HEK293 (cell line): ENCODE data around the gene RTL9.

ENCODE experiments used
- CTCF ChIA-PET: fragments of 350-600 bp; formaldehyde crosslinking; extraction: SDS; loops from one replicate; lab custom pipeline; 2021; ENCODE audit warnings: antibody characterized with exemption; lab: Yijun Ruan, JAX
- POLR2A ChIA-PET: fragments of 300-600 bp; formaldehyde crosslinking; extraction: SDS; loops from one replicate; lab custom pipeline; 2020; ENCODE audit warnings: antibody characterized with exemption, inconsistent platforms; lab: Yijun Ruan, JAX
- H3K27ac ChIP-seq: fragments of 200-500 bp; sonication (Bioruptor generic); 2 replicates; pipeline ENCODE4 v1.5.1; 2014; ENCODE audit warnings: low read depth, low read length, control low read depth, inconsistent platforms; ENCODE audit errors: extremely low read depth
- H3K36me3 ChIP-seq, 2 experiments: fragments of 200-500 bp in 1 of 2; sonication (Bioruptor generic) in 1 of 2; 1 replicate in 1 of 2; 2 replicates in 1 of 2; pipeline ENCODE4 v1.5.1; 2014 to 2017; ENCODE audit warnings: inconsistent platforms in 2 of 2, low read length in 2 of 2; ENCODE audit not compliant: control insufficient read depth in 2 of 2, insufficient read depth in 1 of 2
- H3K4me1 ChIP-seq: fragments of 200-500 bp; sonication (Bioruptor generic); 2 replicates; pipeline ENCODE4 v1.5.1; 2014; ENCODE audit warnings: mild to moderate bottlenecking, low read length, inconsistent platforms; ENCODE audit not compliant: control insufficient read depth, insufficient read depth
- H3K4me3 ChIP-seq: 2 replicates; pipeline ENCODE4 v1.5.1; 2011; ENCODE audit warnings: low read depth, mild to moderate bottlenecking, control low read depth, low read length, moderate library complexity
- H3K9me3 ChIP-seq: fragments of 200-500 bp; sonication (Bioruptor generic); 2 replicates; pipeline ENCODE4 v1.5.1; 2014; ENCODE audit warnings: low read depth, low read length, inconsistent platforms; ENCODE audit not compliant: control insufficient read depth, insufficient read depth
- GLI2 ChIP-seq: fragments of 450-650 bp; formaldehyde crosslinking; IDR thresholded peaks from 2 replicates; pipeline ENCODE4; 2017; ENCODE audit warnings: missing biosample characterization, missing genetic modification characterization, low read depth, borderline replicate concordance
- GLI4 ChIP-seq: fragments of 450-650 bp; formaldehyde crosslinking; IDR thresholded peaks from 2 replicates; pipeline ENCODE4 v1.5.1; 2016; ENCODE audit warnings: missing biosample characterization, missing genetic modification characterization
- HOXC10 ChIP-seq: sonication (generic); formaldehyde crosslinking; IDR thresholded peaks from 2 replicates; pipeline ENCODE4 v1.8.1; 2023; ENCODE audit warnings: mild to moderate bottlenecking, missing genetic modification reagents
- PRDM1 ChIP-seq: fragments of 450-650 bp; formaldehyde crosslinking; IDR thresholded peaks from 2 replicates; pipeline ENCODE4; 2016; ENCODE audit warnings: missing biosample characterization, missing genetic modification characterization
- SCRT1 ChIP-seq: fragments of 450-650 bp; formaldehyde crosslinking; IDR thresholded peaks from 2 replicates; pipeline ENCODE4 v1.5.1; 2016; ENCODE audit warnings: missing biosample characterization, missing genetic modification characterization, borderline replicate concordance
- ZNF10 ChIP-seq: fragments of 450-650 bp; formaldehyde crosslinking; IDR thresholded peaks from 2 replicates; pipeline ENCODE4 v1.5.1; 2017; ENCODE audit warnings: missing biosample characterization, missing genetic modification characterization
- ZNF138 ChIP-seq: fragments of 450-650 bp; formaldehyde crosslinking; IDR thresholded peaks from 2 replicates; pipeline ENCODE4 v1.5.1; 2016; ENCODE audit warnings: missing biosample characterization, missing genetic modification characterization, borderline replicate concordance
- ZNF266 ChIP-seq: fragments of 450-650 bp; formaldehyde crosslinking; IDR thresholded peaks from 2 replicates; pipeline ENCODE4 v1.5.1; 2016; ENCODE audit warnings: missing biosample characterization, missing genetic modification characterization, low read depth
- ZNF274 ChIP-seq, 2 experiments: fragments of 200-500 bp in 1 of 2; fragments of 450-650 bp in 1 of 2; sonication (Bioruptor generic) in 1 of 2; formaldehyde crosslinking in 1 of 2; IDR thresholded peaks; 2 replicates each; pipeline versions ENCODE4 v1.5.1 to v1.6.1; 2014 to 2016; ENCODE audit warnings: borderline replicate concordance in 1 of 2, inconsistent platforms in 1 of 2, low read length in 1 of 2, missing biosample characterization in 1 of 2, missing genetic modification characterization in 1 of 2
- ZNF292 ChIP-seq: fragments of 450-650 bp; formaldehyde crosslinking; IDR thresholded peaks from 2 replicates; pipeline ENCODE4 v1.5.1; 2016; ENCODE audit warnings: low read depth, missing biosample characterization, missing genetic modification characterization, borderline replicate concordance
- ZNF311 ChIP-seq: fragments of 450-650 bp; formaldehyde crosslinking; IDR thresholded peaks from 2 replicates; pipeline ENCODE4 v1.5.1; 2017; ENCODE audit warnings: missing biosample characterization, missing genetic modification characterization, borderline replicate concordance
- ZNF521 ChIP-seq: fragments of 450-650 bp; formaldehyde crosslinking; IDR thresholded peaks from 2 replicates; pipeline ENCODE4 v1.5.1; 2017; ENCODE audit warnings: missing biosample characterization, mild to moderate bottlenecking, missing genetic modification characterization
- ZNF600 ChIP-seq: fragments of 450-650 bp; formaldehyde crosslinking; IDR thresholded peaks from 2 replicates; pipeline ENCODE4 v1.5.1; 2016; ENCODE audit warnings: missing biosample characterization, missing genetic modification characterization
- TF ChIP-seq, protein P1 (sequence below): fragments of 450-650 bp; formaldehyde crosslinking; IDR thresholded peaks from 2 replicates; pipeline ENCODE4 v1.5.1; 2016; ENCODE audit warnings: missing biosample characterization, missing genetic modification characterization, borderline replicate concordance
- TF ChIP-seq, protein P2 (sequence below): fragments of 450-650 bp; formaldehyde crosslinking; IDR thresholded peaks from 2 replicates; pipeline ENCODE4 v1.5.1; 2016; ENCODE audit warnings: missing biosample characterization, missing genetic modification characterization, low read depth

The RTL9 gene

DNA sequence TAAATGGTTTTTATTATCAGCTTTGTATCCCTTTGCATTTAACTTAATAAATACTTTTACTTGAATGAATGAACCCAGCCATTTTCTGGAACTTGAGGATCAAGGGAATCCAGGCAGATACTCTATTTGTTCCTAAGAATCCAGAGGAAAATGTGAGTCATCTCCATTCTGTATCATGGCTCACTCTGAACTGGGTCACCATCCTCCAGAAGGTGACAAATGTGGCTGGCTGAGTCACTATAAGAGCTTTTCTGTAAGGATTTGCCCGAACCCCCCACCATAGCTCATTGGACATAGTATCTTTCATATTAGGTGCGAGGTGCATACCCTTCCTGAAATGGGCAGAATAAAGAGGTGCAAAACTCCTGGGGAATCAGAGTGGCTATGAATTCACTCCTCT, 25.8 kb downstream of the RTL9 start:
- TF ChIP-seq, protein P1, sequence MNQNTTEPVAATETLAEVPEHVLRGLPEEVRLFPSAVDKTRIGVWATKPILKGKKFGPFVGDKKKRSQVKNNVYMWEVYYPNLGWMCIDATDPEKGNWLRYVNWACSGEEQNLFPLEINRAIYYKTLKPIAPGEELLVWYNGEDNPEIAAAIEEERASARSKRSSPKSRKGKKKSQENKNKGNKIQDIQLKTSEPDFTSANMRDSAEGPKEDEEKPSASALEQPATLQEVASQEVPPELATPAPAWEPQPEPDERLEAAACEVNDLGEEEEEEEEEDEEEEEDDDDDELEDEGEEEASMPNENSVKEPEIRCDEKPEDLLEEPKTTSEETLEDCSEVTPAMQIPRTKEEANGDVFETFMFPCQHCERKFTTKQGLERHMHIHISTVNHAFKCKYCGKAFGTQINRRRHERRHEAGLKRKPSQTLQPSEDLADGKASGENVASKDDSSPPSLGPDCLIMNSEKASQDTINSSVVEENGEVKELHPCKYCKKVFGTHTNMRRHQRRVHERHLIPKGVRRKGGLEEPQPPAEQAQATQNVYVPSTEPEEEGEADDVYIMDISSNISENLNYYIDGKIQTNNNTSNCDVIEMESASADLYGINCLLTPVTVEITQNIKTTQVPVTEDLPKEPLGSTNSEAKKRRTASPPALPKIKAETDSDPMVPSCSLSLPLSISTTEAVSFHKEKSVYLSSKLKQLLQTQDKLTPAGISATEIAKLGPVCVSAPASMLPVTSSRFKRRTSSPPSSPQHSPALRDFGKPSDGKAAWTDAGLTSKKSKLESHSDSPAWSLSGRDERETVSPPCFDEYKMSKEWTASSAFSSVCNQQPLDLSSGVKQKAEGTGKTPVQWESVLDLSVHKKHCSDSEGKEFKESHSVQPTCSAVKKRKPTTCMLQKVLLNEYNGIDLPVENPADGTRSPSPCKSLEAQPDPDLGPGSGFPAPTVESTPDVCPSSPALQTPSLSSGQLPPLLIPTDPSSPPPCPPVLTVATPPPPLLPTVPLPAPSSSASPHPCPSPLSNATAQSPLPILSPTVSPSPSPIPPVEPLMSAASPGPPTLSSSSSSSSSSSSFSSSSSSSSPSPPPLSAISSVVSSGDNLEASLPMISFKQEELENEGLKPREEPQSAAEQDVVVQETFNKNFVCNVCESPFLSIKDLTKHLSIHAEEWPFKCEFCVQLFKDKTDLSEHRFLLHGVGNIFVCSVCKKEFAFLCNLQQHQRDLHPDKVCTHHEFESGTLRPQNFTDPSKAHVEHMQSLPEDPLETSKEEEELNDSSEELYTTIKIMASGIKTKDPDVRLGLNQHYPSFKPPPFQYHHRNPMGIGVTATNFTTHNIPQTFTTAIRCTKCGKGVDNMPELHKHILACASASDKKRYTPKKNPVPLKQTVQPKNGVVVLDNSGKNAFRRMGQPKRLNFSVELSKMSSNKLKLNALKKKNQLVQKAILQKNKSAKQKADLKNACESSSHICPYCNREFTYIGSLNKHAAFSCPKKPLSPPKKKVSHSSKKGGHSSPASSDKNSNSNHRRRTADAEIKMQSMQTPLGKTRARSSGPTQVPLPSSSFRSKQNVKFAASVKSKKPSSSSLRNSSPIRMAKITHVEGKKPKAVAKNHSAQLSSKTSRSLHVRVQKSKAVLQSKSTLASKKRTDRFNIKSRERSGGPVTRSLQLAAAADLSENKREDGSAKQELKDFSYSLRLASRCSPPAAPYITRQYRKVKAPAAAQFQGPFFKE (tag by site-specific recombination) = no peak
- TF ChIP-seq ZNF274 (IDR thresholded peaks at IDR 0.05; ENCODE audit: low read length) = no peak
- TF ChIP-seq ZNF274 (tag by site-specific recombination; IDR thresholded peaks at IDR 0.05; ENCODE audit: borderline replicate concordance) = no peak
- TF ChIP-seq GLI2 (tag by site-specific recombination) = no peak
- no peak for TF ChIP-seq SCRT1 (tag by site-specific recombination)
- TF ChIP-seq ZNF292 (tag by site-specific recombination) = no peak
- no peak for TF ChIP-seq ZNF521
- no peak for TF ChIP-seq PRDM1 (tag by site-specific recombination)
- TF ChIP-seq ZNF138 (tag by site-specific recombination) = no peak
- TF ChIP-seq ZNF311 (tag by site-specific recombination) = no peak
- no peak for TF ChIP-seq ZNF266 (tag by site-specific recombination)
- no peak for TF ChIP-seq HOXC10 (CRISPR knock-in tag)
- TF ChIP-seq GLI4 = no peak
- TF ChIP-seq ZNF600 = no peak
- no peak for TF ChIP-seq ZNF10
- TF ChIP-seq, all 188 proteins: peak for 0
- H3K4me3 ChIP-seq = no peak overlapping the region
- H3K9me3 ChIP-seq = no peaks in the 10 kb centered on the region
- no peaks in the 10 kb centered on the region for H3K36me3 ChIP-seq
- H3K27ac ChIP-seq = no peak overlapping the region
- ChIA-PET POLR2A (no interaction called here), CTCF (interaction anchor here (1.3 to 2.8 kb wide), 4 partner anchors 24 to 238 kb away, joined by 3 to 9 read pairs (median 6); no protein-coding TSS in a partner anchor)
- H3K4me1 ChIP-seq = no peaks in the 10 kb centered on the region

DNA sequence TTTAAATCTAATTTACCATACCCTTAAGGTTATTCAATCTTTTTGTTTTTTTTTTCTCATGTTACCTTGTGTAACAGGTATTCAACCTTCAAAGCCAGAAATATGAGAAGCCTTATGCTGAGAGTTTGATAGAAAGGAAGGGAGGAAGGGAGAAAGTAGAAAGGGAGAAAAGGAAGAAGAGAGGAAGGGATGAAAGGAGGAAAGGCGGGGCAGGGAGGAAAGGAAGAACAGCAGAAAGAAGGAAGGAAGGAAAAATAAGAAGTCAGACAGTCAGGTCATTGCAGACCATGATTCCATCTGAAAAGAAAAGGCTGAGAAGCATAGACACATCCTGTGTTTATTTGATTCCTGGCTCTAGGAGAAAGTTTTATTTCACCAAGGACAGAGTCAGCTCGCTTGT, 30.9 kb downstream of the RTL9 start:
- H3K27ac ChIP-seq = no peak overlapping the region
- TF ChIP-seq PRDM1 (tag by site-specific recombination) = peak; percentile 90
- TF ChIP-seq, protein P2, sequence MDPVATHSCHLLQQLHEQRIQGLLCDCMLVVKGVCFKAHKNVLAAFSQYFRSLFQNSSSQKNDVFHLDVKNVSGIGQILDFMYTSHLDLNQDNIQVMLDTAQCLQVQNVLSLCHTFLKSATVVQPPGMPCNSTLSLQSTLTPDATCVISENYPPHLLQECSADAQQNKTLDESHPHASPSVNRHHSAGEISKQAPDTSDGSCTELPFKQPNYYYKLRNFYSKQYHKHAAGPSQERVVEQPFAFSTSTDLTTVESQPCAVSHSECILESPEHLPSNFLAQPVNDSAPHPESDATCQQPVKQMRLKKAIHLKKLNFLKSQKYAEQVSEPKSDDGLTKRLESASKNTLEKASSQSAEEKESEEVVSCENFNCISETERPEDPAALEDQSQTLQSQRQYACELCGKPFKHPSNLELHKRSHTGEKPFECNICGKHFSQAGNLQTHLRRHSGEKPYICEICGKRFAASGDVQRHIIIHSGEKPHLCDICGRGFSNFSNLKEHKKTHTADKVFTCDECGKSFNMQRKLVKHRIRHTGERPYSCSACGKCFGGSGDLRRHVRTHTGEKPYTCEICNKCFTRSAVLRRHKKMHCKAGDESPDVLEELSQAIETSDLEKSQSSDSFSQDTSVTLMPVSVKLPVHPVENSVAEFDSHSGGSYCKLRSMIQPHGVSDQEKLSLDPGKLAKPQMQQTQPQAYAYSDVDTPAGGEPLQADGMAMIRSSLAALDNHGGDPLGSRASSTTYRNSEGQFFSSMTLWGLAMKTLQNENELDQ = no peak
- no peak for TF ChIP-seq ZNF311 (tag by site-specific recombination)
- H3K9me3 ChIP-seq = no peaks in the 10 kb centered on the region
- POLR2A ChIA-PET = no interaction called here
- no peak overlapping the region for H3K4me3 ChIP-seq
- CTCF ChIA-PET = interaction anchor here (3.1 kb wide), 1 partner anchor 18 kb away, joined by 13 read pairs; no protein-coding TSS in a partner anchor
- H3K4me1 ChIP-seq = no peaks in the 10 kb centered on the region
- no peaks in the 10 kb centered on the region for H3K36me3 ChIP-seq
